Stimulated activated CD4-positive, alpha-beta T cell treated with anti-CD3 and anti-CD28 coated beads, Interleukin-1b, Interleukin-23, amount 100 ng/mL, for 1 hour (primary cell): ENCODE data around the gene POC1A.
"Not testable (repeated sequence)": the region's sequence is repeated elsewhere in the genome, so short reads cannot be mapped to it uniquely, and the experiment has no call there.

Experiments used
- DNase-seq, 2 donors: peaks; one replicate each; pipeline ENCODE4 v3.0.0-alpha.2; 2020; ENCODE audit warnings: low read depth in 2 of 2

POC1A gene

DNA sequence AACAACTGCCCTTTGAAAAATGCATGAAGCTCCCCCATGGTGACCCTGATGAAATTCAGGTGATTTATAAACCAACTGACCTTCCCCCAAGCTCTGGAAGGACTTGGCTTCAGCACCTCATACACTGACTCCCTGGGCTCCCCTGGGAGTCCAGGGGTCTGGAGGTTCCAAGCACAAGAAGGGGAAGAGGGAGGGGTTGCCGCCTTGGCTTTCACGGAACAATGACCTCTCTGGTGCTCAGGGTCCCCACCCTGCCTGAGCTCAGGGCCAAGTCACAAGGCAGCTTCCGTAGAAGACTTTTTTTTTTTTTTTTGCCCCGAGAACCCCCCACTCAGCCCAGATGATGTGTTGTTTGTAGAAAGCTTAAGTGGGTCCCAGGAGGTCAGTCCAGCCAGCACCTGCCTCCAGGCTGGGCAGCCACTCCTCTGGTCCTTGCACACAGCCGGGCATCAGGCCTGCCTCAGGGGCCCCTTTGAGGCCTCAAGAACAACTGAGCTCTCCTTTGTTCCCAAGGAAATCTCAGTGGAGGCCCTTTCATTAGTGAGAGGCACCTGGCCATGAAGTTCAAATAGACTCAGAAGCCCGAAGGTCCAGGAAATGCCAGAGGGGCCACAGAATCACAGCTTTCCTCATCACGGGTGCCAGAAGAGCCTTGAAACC, 29.7 kb upstream of the POC1A start:
- no peak for DNase-seq

DNA sequence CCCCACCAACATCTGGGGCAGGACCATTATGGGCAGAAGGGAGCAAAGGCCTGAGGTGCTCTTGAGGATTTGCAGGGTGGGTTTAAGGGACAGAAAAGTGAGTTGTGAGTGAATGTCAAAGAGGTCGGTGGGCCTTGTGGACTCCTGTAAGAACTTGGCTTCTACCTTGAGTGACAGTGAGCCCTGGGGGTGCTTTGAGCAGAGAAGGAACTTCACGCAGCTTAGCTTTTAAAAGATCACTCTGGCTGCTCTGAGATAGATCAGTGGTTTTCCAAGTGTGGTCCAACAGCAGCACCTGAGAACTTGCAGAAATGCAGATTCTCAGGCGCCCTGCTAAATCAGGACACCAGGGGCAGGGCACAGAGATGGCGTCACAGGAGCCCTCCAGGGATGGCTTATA, 28.5 kb upstream of the POC1A start:
- no peak for DNase-seq

DNA sequence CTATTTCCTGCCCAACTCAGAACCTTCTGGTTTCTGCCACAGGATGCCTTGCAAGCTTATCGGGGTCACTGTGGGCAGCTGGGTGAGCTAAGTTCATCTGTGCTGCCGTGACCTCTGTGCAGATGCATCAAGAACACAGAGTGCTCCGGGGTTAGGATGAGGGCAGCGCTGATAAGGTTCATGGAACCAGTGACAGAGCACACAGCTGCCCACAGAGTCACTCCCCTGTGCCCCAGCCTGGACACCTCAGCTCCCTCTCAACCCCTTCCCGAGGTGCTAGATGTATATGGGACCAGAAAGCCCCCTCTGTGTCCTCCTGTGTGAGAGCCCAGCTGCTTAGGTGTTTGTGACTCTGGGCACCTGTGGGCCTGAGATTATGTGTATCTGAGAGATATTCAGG, 28.0 kb upstream of the POC1A start:
- no peak for DNase-seq

DNA sequence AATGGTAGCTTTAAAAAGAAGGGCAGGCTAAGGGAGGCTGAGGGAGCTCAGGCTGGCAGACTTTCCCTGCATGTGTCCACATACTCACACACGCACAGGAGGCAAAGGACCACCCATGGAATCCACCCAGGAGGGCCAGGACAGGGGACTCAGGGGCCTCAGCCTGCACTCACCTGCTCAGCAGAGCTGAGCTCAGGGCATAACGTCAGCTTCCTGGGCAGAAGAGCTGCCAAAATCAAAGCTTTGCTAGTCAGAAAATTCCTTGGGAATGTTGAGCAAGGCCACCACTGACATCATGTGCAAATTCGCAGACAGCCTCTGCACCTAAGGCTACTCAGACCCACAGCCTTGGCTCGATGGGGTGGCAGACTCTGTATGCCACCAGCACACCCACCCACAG, 27.3 kb upstream of the POC1A start:
- DNase-seq: no peak

DNA sequence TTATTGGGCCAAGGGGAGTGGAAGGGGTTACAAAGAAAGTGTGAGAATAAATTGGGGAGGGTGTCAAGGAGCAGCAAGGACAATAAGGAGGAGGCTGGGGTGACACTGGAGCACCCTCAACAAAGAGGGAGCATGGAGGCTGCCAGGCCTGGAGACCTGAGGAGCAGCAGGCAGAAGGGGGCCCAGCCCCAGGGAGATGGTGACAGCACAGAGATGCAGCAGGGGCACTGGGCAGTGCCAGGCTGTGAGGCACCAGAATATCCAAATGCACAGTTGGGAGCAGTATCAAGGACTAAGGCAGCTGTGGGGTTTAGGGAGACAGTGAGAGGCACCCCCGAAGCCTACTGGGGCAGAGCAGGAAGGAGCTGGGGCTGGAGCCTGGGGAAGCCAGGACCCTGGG, 24.3 kb upstream of the POC1A start:
- DNase-seq: no peak

DNA sequence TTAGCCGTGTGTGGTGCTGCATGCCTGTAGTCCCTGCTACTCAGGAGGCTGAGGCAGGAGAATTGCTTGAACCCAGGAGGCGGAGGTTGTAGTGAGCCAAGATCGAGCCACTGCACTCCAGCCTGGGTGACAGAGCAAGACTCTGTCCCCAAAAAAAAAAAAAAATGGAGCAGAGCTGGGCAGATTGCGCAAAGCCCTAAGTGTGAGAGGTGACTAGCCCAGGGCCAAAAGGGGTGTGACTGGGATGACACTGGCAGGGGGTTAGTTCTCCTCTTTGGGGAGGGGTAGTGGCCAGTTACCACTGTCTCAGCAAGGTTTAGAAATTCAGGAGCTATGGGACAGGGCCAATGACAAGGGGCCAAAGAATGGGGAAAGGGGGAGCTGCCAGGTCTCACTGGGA, 23.9 kb upstream of the POC1A start:
- DNase-seq: not testable (repeated sequence)

DNA sequence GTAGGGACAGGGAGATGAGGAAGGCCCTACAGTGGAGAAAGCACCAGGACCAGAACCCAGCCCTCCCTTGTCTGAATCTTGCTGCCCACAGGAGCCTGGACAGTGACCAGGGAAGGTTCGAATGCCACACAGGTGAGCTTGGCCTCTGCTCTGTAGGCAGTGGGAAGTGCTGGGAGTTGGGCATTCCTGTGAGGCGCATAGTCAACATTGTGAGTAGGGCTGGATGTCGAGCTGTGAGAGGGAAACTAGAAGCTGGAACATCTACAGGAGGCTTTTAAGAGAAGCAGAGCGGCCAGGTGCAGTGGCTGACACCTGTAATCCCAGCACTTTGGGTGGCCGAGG, 23.4 kb upstream of the POC1A start:
- DNase-seq: no peak

DNA sequence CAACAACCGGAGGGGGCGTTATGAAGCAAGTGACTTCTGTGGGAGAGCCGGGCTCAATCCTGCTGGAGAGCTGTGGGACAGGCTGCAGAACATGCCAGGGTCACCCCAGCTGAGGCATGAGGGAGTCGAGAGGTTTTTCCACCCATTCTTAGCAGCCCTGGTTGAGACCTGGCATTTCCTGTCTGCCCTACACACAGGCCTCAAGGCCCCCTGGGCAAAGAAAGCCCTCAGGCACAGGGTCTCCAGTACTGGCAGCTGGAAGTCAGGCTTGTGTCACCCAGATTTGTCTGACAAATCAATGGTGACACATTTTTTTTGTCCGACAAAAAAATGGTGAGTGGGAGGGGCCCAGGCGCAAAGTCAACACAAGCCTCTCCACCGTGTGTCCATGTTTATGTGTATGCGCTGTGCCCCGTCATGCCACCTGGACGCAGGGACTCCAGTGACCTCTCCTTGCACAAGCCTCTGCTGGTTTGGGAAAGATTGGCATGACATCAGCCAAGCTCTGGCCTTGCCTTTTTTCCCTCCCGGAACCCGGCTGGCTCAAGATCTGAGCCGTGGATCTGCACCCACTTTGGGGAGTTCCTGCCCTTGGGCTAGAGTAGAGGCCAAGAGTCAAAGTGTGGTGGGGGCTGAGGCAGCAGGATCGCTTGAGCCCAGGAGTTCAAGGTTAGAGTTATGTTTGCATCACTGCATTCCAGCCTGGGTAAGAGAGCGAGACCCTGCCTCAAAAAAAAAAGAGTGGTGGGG, 22.9 kb upstream of the POC1A start:
- no peak for DNase-seq

DNA sequence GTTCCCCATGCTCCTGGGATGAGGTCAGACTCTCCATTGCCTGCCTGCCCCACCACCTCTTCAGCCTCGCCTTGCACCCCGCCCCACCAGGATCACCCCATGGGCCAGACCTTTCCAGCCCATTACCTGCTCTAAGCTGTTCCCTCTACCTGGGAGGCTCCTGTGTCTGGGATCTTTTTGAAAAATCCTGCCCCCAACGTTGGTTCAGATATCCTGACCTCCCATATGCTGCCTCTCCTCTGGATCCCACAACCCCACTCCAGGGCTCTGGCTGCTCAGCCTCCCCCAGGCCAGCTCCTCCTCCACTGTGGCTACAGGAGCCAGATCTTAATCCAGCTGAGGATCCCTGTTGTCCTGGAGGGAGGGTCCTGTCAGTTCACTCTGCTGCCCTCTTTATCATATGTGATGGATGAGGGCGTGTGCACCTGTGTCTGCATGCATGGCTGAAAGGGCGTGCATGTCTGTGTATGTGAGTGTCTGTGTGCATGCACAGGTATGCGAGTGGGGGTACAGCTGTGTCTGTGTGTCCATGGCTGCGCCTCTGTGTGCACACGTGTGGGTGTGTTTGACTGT, 22.0 kb upstream of the POC1A start:
- DNase-seq: no peak

DNA sequence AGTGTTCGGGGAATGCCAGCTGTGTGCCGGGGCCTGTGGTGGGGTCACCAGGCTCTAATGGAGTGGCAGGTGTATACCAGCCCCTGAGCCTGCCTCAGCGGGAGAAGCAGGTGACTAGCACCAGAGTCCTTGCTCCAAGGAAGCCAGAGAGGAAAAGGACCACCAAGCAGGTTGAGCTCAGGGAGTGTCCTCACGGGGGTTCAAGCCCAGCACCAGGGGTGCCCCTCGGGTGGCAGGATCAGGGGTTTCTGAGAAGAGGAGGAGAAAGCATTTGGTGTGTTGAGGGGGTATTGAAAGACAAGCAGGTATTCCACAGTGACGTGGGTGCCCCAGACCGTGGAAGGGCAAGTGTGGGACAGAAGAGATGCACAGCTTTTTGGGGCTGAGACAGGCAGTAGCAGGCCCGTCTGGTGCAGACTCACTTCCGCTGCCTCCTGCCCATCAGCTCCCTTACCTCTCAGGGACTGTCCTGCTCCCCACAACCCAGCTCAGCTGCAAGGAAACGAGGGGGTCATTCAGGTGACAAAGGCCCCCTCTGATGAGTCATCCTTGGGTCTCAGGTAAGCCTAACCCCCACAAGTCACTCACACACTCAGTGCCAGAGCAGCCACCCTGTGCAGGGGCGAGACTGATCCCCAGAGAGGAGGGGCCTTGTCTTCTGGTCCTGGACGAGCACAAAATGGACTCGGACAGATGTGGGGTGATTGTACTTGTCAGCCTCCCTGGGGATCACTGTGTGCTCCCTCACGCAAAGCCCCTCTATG, 21.4 kb upstream of the POC1A start:
- DNase-seq: no peak

DNA sequence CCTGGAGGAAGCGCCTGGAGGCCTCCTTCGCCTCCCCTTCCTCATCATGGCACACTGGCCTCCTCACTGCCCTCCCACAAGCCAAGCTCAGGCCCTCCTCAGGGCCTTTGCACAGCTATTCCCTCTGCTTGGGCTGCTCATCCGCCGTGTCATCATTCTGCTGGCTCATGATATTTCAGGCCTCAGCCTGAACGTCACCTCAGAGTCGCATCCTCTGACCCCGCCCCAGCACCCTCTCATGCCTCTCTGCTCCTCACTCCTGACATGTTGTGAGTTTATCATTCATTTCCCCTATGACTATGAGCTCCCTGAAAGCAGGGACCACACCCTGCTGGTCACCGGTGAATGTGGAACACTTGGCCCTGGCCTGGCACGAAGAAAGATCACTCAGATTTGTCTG, 20.7 kb upstream of the POC1A start:
- no peak for DNase-seq

DNA sequence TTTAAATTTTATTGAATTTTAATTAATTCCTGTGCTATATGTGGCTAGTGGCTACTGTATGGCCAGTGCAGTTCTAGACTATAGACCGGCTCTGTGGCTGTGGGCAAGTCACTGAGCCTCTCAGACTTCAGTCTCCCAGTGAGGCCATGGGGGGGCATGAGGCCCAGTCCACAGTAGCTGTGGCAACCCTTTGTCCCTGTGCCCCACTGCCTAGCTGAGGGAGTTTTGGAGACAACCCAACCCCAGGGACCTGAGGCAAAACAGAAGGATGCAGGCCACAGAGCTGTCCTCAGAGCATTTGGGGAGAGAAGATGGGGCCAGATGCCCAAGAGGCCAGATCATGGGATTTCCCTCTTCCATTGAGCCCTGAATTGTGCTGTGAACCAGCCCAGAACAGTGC, 18.9 kb upstream of the POC1A start:
- DNase-seq: no peak

DNA sequence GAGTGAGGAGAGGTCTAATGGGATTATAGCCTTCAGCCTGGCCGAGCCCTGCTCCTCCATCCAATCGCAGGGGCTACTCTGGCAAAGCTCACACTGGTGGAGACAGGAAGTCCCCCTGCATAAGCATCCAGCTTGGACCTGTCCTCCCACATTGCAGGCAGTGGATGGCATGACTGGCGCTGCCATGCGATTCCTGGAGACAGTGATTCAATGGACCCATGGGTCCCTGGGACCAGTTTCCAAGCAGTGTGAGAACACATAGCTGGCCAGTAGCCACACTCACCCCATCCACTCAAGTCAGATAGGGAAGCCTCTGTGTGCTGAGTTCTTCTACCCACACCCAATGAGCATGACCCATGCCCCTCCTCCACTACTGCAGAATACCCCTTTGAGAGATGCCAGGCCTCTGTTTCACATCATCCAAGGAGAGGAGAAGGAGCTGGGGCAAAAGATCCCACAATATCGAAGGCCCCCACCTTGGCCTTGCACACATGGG, 18.1 kb upstream of the POC1A start:
- DNase-seq: no peak

DNA sequence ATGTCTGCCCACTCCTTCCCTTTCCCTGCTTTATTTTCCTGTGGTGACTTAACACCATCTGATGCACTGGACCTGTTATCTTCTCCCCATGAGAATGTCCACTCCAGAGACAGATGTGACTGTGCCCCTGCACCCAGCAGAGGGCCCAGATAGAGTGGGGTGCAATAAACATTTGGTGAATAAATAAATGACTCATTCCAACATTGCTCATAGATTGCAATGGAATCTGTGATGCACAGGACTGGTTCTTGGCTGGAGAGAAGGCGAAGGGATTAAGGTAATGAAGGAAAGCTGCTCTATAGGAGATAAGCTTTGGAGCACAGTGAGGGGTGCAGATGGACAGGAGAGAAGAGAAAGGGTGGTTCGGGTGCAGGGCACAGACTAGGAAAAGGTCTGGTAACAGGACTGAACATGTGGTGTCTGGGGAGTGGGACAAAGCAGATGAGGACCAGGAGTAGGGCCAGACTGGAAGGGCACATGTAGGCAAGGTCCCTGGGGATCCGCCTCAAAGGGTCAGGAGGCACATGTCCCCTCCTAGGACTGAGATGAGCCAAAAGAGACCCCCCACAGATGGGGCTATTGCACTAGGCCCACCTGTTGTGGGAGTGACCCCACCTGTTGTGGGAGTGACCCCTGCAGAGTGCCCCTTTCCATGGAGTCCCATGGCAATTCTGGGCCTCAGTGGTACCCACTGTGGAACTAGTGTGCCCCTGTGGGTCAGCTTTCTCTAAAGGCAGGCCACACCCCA, 17.5 kb upstream of the POC1A start:
- no peak for DNase-seq

DNA sequence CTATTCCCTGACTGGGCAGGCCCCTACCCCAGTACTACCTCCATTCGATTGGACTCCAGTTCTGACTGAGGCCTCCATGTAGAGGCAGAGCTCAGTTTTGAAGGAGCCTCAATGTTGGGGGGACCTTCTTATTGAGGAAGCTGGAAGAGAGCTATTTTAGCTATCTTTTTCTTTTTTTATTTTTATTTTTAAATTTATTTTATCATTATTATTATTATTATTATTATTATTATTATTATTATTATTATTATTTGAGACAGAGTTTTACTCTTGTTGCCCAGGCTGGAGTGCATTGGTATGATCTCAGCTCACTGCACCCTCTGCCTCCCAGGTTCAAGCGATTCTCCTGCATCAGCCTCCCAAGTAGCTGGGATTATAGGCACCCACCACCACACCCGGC, 16.0 kb upstream of the POC1A start:
- not testable (repeated sequence) for DNase-seq

DNA sequence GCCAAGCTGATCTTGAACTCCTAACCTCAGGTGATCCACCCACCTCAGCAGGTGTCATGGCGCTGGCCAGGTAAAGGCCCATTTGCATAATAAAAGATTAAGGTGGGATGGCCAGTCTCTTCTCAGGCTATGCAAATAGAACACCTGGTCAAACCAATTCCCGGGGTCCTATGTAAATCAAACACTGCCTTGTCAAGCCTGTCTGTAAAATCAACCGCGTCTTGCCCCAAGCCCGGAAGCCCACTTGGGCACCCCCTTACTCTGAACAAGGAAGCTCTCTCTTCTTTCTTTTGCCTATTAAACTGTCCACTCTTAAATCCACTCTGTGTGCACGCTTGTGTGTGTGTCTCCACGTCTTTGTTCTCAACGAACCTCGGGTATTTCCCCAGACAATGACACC, 13.0 kb upstream of the POC1A start:
- no peak for DNase-seq

DNA sequence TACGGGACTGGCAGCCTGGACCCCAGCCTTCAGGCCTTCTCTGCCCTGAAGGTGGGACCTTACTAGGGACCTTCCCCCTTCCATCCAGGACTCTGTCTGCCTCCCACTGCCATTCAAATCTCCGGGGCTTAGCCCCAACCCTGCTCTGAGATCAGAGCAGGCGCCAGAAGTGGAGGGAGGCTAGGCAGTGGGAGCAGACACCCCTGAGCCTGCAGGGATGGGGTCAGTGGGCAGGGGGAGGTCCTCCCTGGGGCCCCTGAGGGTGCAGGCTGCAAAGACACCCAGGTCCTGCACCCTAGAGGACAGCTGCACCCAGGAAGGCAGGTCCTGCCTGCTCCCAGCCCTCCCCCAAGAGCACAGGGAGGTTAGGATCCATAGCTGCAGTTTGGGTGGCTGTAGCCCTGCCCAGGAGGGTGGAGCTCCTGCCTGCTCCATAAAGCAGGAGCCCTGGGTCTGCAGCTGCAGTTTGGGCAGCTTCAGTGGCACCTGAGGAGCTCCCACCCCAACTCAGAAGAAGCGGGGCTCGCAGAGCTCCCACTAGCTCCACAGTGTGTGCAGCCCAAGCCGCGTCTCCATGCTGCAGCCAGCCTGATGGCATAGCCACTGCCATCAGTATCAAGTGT, 8.1 kb upstream of the POC1A start:
- DNase-seq: no peak

DNA sequence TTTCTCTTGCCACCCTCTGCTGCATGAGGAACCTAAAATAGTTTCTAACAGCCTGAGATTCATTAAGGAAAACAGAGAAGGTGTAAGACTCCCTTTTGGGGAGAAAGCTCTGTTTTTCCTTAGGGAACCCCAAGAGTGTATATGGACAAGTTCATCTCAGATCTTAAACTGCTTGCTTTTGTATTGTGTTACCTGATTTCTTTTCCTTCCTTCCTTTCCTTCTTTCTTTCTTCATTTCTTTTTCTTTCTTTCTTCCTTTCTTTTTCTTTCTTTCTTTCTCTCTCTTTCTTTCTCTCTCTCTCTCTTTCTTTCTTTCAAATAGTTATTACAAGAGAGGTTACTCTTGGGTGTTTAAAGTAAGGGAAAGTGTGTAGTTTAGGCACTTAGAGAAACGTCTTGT, 5.3 kb upstream of the POC1A start:
- DNase-seq: no peak

DNA sequence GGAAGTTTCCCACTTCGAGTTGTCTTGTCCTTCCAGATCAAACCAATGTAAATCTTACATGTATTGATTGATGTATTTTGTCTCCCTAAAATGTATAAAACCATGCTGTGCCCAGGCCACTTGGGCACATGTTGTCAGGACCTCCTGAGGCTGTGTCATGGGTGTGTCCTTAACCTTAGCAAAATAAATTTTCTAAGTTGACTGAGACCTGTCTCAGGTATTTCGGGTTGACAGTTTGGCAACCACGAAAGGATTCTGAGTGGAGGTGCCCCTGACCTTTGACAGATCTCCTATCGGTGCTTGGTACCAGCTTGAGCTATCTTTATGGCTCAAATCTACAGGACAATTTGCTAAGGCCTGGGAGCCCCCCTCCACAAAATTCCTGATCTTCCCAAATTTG, 1.7 kb upstream of the POC1A start:
- no peak for DNase-seq

DNA sequence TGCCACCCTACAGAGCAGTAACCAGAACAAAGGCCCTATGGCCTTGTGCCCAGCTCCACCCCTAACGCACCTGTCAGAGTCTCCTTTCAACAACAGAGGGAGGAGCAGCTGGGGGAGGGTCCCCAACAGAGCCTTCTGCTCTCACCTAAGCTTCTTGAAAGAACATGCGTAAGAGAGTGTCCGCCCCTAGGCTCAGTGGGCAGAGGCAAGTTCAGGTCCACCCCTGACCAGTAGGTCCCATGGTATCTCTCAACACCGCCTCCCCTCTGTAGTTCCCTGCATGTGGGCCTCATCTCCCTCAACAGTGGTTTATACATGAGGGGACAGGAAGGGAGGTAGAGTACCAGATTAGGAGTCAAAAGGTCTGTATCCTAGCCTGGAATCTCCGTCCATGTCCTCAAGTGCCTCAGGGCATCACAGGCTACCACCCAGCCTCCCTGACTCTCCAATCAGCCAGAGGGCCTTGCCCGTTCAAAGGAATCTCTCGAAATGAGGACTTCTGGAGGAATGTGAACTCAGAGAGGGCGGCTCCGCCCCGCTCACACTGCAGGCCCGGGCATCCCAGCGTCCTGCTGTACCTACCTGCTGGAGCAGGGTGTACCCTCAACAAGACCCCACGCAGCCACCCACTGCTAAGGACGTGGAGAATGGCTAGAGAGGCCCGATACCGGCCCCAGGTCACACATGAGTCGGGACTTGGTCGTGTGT, 680 bp downstream of the POC1A start:
- DNase-seq: no peak

DNA sequence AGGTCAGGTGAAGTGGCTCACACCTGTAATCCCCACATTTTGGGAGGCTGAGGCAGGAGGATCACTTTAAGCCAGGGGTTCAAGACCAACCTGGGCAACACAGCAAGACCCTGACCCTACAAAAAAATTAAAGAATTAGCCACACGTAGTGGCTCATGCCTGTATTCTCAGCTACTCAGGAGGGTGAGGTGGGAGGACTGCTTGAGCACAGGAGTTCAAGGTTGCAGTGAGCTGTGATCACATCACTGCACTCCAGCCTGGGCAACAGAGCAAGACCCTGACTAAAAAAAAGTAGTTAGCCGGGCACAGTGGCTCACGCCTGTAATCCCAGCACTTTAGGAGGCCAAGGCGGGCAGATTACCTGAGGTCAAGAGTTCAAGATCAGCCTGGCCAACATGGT, 2.2 kb downstream of the POC1A start:
- DNase-seq: not testable (repeated sequence)
